K562 (cell line): ENCODE measurements around the gene EMX1. TPM values are rescaled to one million over a fixed set of nuclear protein-coding genes. Genes with fewer than 3 reads are reported as not detected.

ENCODE experiments used
- ATAC-seq: fragments of 200-7000 bp; cut with Tn5 transposase; 3 replicates; pipeline ENCODE4 v1.9.1; 2020; ENCODE audit warnings: moderate library complexity
- BruUV-seq: library from RNA; stranded (reverse); fragments of 400-500 nt; replicated peaks from 2 replicates; lab custom pipeline; 2021; lab: Mats Ljungman, UMichigan
- CTCF ChIA-PET: fragments of 300-600 bp; formaldehyde crosslinking; extraction: SDS; loops from one replicate; lab custom pipeline; 2021; ENCODE audit warnings: low intra/inter-chr PET ratio; lab: Yijun Ruan, JAX
- POLR2A ChIA-PET: fragments of 300-600, 350-650 bp; sonication (Branson Sonifier 250); formaldehyde crosslinking; extraction: SDS; loops from one replicate; lab custom pipeline; 2021; ENCODE audit warnings: antibody characterized with exemption, inconsistent platforms; lab: Yijun Ruan, JAX
- DNase-seq, 4 experiments: peaks; one replicate each; pipeline versions ENCODE4 v3.0.0 to v3.0.0-alpha.2; 2011 to 2018; ENCODE audit warnings: low spot score in 3 of 4, mixed read lengths in 3 of 4; ENCODE audit errors: extremely low read depth in 1 of 4
- FAIRE-seq: peaks from 2 replicates; lab custom pipeline; 2011; peaks lifted over from hg19 to GRCh38; lab: Jason Lieb, UNC
- H2AFZ ChIP-seq: 2 replicates; pipeline ENCODE4 v1.6.0; 2011; ENCODE audit warnings: low read depth, low read length, control low read depth, inconsistent platforms
- H3K27ac ChIP-seq: fragments of 200-600 bp; 3 replicates; pipeline ENCODE4 v1.8.0; 2011; ENCODE audit warnings: low read depth, mild to moderate bottlenecking, control low read depth, inconsistent platforms, low read length, moderate library complexity, mixed read lengths; ENCODE audit errors: extremely low read depth
- H3K27me3 ChIP-seq, 2 experiments: fragments of 300-600 bp in 1 of 2; 2 replicates in 1 of 2; 3 replicates in 1 of 2; pipeline versions ENCODE4 v1.6.0 to v1.8.0; 2011; ENCODE audit warnings: inconsistent platforms in 2 of 2, low read length in 2 of 2, mild to moderate bottlenecking in 1 of 2, mixed read lengths in 1 of 2, moderate library complexity in 1 of 2; ENCODE audit not compliant: control insufficient read depth in 2 of 2, insufficient read depth in 2 of 2
- H3K36me3 ChIP-seq: fragments of 300-600 bp; 3 replicates; pipeline ENCODE4 v1.8.0; 2011; ENCODE audit warnings: mild to moderate bottlenecking, low read length, inconsistent platforms; ENCODE audit not compliant: control insufficient read depth, insufficient read depth
- H3K4me1 ChIP-seq, 2 experiments: fragments of 200-600 bp in 1 of 2; replicated peaks in 1 of 2; 2 replicates in 1 of 2; 3 replicates in 1 of 2; pipeline versions ENCODE4 v1.5.1 to v1.8.0; 2011; ENCODE audit warnings: inconsistent platforms in 2 of 2, low read length in 2 of 2, mild to moderate bottlenecking in 1 of 2, mixed read lengths in 1 of 2, moderate library complexity in 1 of 2; ENCODE audit not compliant: control insufficient read depth in 2 of 2, insufficient read depth in 2 of 2
- H3K4me2 ChIP-seq: 2 replicates; pipeline ENCODE4 v1.6.1; 2011; ENCODE audit warnings: low read length, control low read depth, inconsistent platforms, mixed read lengths; ENCODE audit not compliant: insufficient read depth
- H3K4me3 ChIP-seq: fragments of 200-600 bp; sonication (generic), shearing (Covaris generic); 2 replicates; pipeline ENCODE4 v1.5.1; 2016; ENCODE audit warnings: control low read depth, inconsistent platforms
- H3K79me2 ChIP-seq: fragments of 200-600 bp; 3 replicates; pipeline ENCODE4 v1.8.0; 2011; ENCODE audit warnings: low read length, inconsistent platforms; ENCODE audit not compliant: control insufficient read depth, insufficient read depth
- H3K9ac ChIP-seq, 2 experiments: 2 replicates each; pipeline versions ENCODE4 v1.6.0 to v1.6.1; 2011; ENCODE audit warnings: low read depth in 2 of 2, low read length in 2 of 2, control low read depth in 1 of 2, inconsistent platforms in 1 of 2, mild to moderate bottlenecking in 1 of 2, mixed read lengths in 1 of 2; ENCODE audit not compliant: insufficient read depth in 1 of 2
- H3K9me1 ChIP-seq: one replicate; pipeline ENCODE4 v1.6.0; 2011; ENCODE audit warnings: inconsistent platforms, mild to moderate bottlenecking, low read length, moderate library complexity; ENCODE audit not compliant: control insufficient read depth, insufficient read depth
- H3K9me3 ChIP-seq: replicated peaks from 2 replicates; pipeline ENCODE4 v1.5.1; 2011; ENCODE audit warnings: low read depth, low read length, inconsistent platforms; ENCODE audit not compliant: control insufficient read depth, insufficient read depth
- H4K20me1 ChIP-seq: replicated peaks from 2 replicates; pipeline ENCODE4 v1.6.1; 2011; ENCODE audit warnings: low read length, inconsistent platforms, mixed read lengths; ENCODE audit not compliant: control insufficient read depth, insufficient read depth
- CEBPZ ChIP-seq: fragments of 150-350 bp; IDR thresholded peaks from 2 replicates; pipeline ENCODE4 v1.6.1; 2014; ENCODE audit warnings: low read depth, mild to moderate bottlenecking, low read length, borderline replicate concordance
- ELK3 ChIP-seq: fragments of 450-650 bp; formaldehyde crosslinking; IDR thresholded peaks from 2 replicates; pipeline ENCODE4 v1.4.0; 2020; ENCODE audit warnings: mild to moderate bottlenecking
- HSF4 ChIP-seq: fragments of 250-450 bp; sonication (Bioruptor Pico); IDR thresholded peaks from 2 replicates; pipeline ENCODE4 v2.1.2; 2022; ENCODE audit warnings: mild to moderate bottlenecking, moderate library complexity, borderline replicate concordance
- ILF3 ChIP-seq: fragments of 450-650 bp; IDR thresholded peaks from 2 replicates; pipeline ENCODE4 v1.6.1; 2018; ENCODE audit warnings: antibody characterized with exemption, mild to moderate bottlenecking, moderate library complexity, borderline replicate concordance
- TBL1XR1 ChIP-seq, 2 experiments: IDR thresholded peaks; 2 replicates each; pipeline ENCODE4 v1.6.1; 2012; ENCODE audit warnings: improper control_type of control experiment in 2 of 2, low read length in 2 of 2, mild to moderate bottlenecking in 1 of 2
- ZBTB1 ChIP-seq: sonication (generic); formaldehyde crosslinking; IDR thresholded peaks from 2 replicates; pipeline ENCODE4 v1.8.1; 2023; ENCODE audit warnings: missing genetic modification reagents, low read depth, mild to moderate bottlenecking, borderline replicate concordance
- ZNF174 ChIP-seq: fragments of 250-450 bp; sonication (Bioruptor Pico); IDR thresholded peaks from 2 replicates; pipeline ENCODE4 v1.4.0; 2020; ENCODE audit warnings: mild to moderate bottlenecking
- ZNF764 ChIP-seq: fragments of 250-450 bp; sonication (Bioruptor Pico); IDR thresholded peaks from 2 replicates; pipeline ENCODE4 v1.4.0; 2020; ENCODE audit warnings: low read depth, mild to moderate bottlenecking, moderate library complexity
- WGBS: fragments of 100-300 bp; shearing (Covaris generic); methylation state at CpG from one replicate; pipeline ENCODE4 v1.1.6; 2016; ENCODE audit warnings: low coverage, mixed read lengths; ENCODE audit not compliant: insufficient coverage; ENCODE audit errors: missing lambda C conversion rate; 5-methylcytosine and 5-hydroxymethylcytosine counted together
- in situ Hi-C: fragments of 300-500 bp; cut with MboI; formaldehyde crosslinking; loops from 4 replicates; pipeline ENCODE4 v1.15.0; 2018; ENCODE audit warnings: inconsistent platforms, mixed read lengths
- intact Hi-C: fragments of 100-400 bp; cut with micrococcal nuclease; formaldehyde crosslinking; loops from 2 replicates; pipeline ENCODE4 v1.14.2; 2022
- polyA plus RNA-seq, 8 experiments: library from polyadenylated mRNA; depleted of rRNA in 4 of 8; stranded (reverse) in 5 of 8; unstranded in 3 of 8; fragments of >200 nt; fragmentation: Nextera tagmentation in 2 of 8; fragmentation: Illumina TruSeq in 1 of 8; extraction: Ambion mirVana in 2 of 8; extraction: Trizol in 1 of 8; gene quantifications; 2 replicates each; pipeline versions ENCODE4 v1.2.1 to v1.2.3, GENCODE V29; 2011 to 2014; ENCODE audit warnings: inconsistent platforms in 1 of 8, missing spikeins in 1 of 8
- total RNA-seq, 7 experiments: library from RNA; depleted of rRNA in 6 of 7; stranded (reverse); fragments of >200 nt in 6 of 7; fragmentation: Illumina TruSeq in 2 of 7; extraction: Trizol in 2 of 7; gene quantifications; 2 replicates each; pipeline versions ENCODE4 v1.2.1 to v1.2.3, GENCODE V29; 2011 to 2021; ENCODE audit warnings: low replicate concordance in 1 of 7

EMX1 gene
- total and polyA plus RNA-seq, 9 of the 15 experiments (the other 6 are each of a cell fraction or from before 2014, with no cell fraction given), result 0.10 to 0.32 (median 0.21) TPM; not detected in 6

- POLR2A ChIA-PET, result interaction anchor here (0.9 kb wide), 1 partner anchor 12 kb away, joined by 3 read pairs; no protein-coding TSS in a partner anchor
- Histone ChIP-seq H3K9ac (no peak overlapping the region), H3K4me1 (peaks cover 0 to 4% of the 10 kb centered on the region in 2 experiments; a peak in 2 of 5 replicates), H3K79me2 (no peaks in the 10 kb centered on the region), H3K27me3 (no peaks in the 10 kb centered on the region), H4K20me1 (peaks cover 9% of the 10 kb centered on the region; the same call in 1 of the 2 replicates), H3K4me2 (no peak overlapping the region), H3K9me1 (no peaks in the 10 kb centered on the region), H3K4me3 (no peak overlapping the region), H3K36me3 (no peaks in the 10 kb centered on the region)
- in situ Hi-C loops, result no loop called here
- ATAC-seq, result no peak
- BruUV-seq, result no TSS peak
- WGBS, result 56% methylated on average over 8 of the region's 10 CpGs
- CTCF ChIA-PET, result no interaction called here
- TF ChIP-seq ZNF764 (CRISPR knock-in tag), result no peak
- no peak for TF ChIP-seq ILF3
- TF ChIP-seq TBL1XR1 (IDR thresholded peaks at IDR 0.05; ENCODE audit: low read length in 2 of 2), result no peak
- TF ChIP-seq HSF4 (CRISPR knock-in tag), result no peak
- no peak for TF ChIP-seq ELK3 (CRISPR knock-in tag)
- TF ChIP-seq CEBPZ, result no peak
- TF ChIP-seq ZNF174 (CRISPR knock-in tag), result no peak
- no peak for TF ChIP-seq ZBTB1 (CRISPR knock-in tag)
- TF ChIP-seq, all 486 proteins: peak for 0
- intact Hi-C loops, result no loop called here
- FAIRE-seq (no peak), DNase-seq (no peak)
- no peak overlapping the region for H3K27ac ChIP-seq
- no peak overlapping the region for H2AFZ ChIP-seq
- H3K9me3 ChIP-seq, result no peaks in the 10 kb centered on the region
Observed at GRCh38 chr2:72947952-72948830, 30.9 kb downstream of the EMX1 start.
